Measurements from ENCODE around the gene SYT5.
"Not testable (repeated sequence)": the region's sequence is repeated elsewhere in the genome, so short reads cannot be mapped to it uniquely, and the experiment has no call there.

The SYT5 gene

GRCh38 chr19:55179606-55180484 is at the start of gene SYT5:
TSS of gene SYT5 (minus strand) at chr19:55180289. CDS start at chr19:55179041, 1,248 bp downstream.
- DNase-seq: no peak

- no peak for DNase-seq
These were observed 49.7 kb upstream of the SYT5 start for GRCh38 chr19:55229789-55230182.

GRCh38 chr19:55229145-55229788 is 49.2 kb upstream of the SYT5 start:
- DNase-seq: no peak

GRCh38 chr19:55228403-55229031 is 48.4 kb upstream of the SYT5 start, which contains the start of gene TMEM86B:
TSS of gene TMEM86B (minus strand) at chr19:55228763. CDS start at chr19:55228741, 22 bp downstream.
- DNase-seq: no peak

- no peak for DNase-seq
These were observed 47.9 kb upstream of the SYT5 start for GRCh38 chr19:55228015-55228391.

- no peak for DNase-seq
These were observed 47.3 kb upstream of the SYT5 start for GRCh38 chr19:55227241-55228014.

- no peak for DNase-seq
These were observed 46.7 kb upstream of the SYT5 start for GRCh38 chr19:55226788-55227187.

- no peak for DNase-seq
These were observed 46.2 kb upstream of the SYT5 start for GRCh38 chr19:55226273-55226672.

- DNase-seq: no peak
These were observed 45.4 kb upstream of the SYT5 start for GRCh38 chr19:55225415-55225958.

- DNase-seq: not testable (repeated sequence)
These were observed 44.8 kb upstream of the SYT5 start for GRCh38 chr19:55224679-55225414.

GRCh38 chr19:55224038-55224665 is 44.1 kb upstream of the SYT5 start:
- DNase-seq: no peak

GRCh38 chr19:55223291-55224037 is 43.4 kb upstream of the SYT5 start:
- DNase-seq: no peak

GRCh38 chr19:55220525-55220924 is 40.4 kb upstream of the SYT5 start:
- no peak for DNase-seq

- DNase-seq: peak; percentile 58 to 91
These were observed 36.5 kb upstream of the SYT5 start for GRCh38 chr19:55216461-55217198.

GRCh38 chr19:55213547-55213946 is 33.5 kb upstream of the SYT5 start:
- no peak for DNase-seq

- DNase-seq: no peak
These were observed 32.4 kb upstream of the SYT5 start for GRCh38 chr19:55212447-55212846.

- DNase-seq: no peak
These were observed 29.8 kb upstream of the SYT5 start for GRCh38 chr19:55209693-55210472.

- no peak for DNase-seq
These were observed 29.0 kb upstream of the SYT5 start, which contains the start of gene PTPRH for GRCh38 chr19:55208880-55209692. TSS of gene PTPRH (minus strand) at chr19:55209501. CDS start at chr19:55209433, 68 bp downstream.

Measured in bone marrow (tissue), 2 donors.